Peyer's patch (tissue), 4 donors: ENCODE measurements around the gene FGF4. TPM values are rescaled to one million over a fixed set of nuclear protein-coding genes. Genes with fewer than 3 reads are reported as not detected.

Source experiments
- total RNA-seq, 4 donors: library from RNA; depleted of rRNA; stranded (reverse); fragments of >200 nt; gene quantifications; one replicate each; pipeline ENCODE4 v1.1.0, GENCODE V29; 2016

The FGF4 gene
- total RNA-seq, 4 donors from 2014 or later: not detected

Other genes with a start within 250 kb of the FGF4 start
- 10 to 100 TPM; 13.5 to 46.6 (median 40.0) TPM for gene CCND1, start 134.2 kb downstream of the FGF4 start, total RNA-seq
- gene LTO1, start 100.0 kb downstream of the FGF4 start, total RNA-seq: 10 to 100 TPM; 22.1 to 50.3 (median 36.6) TPM
- 1 to 10 TPM in 2 of 4 donors, not detected in 2; 3.2 to 4.9 TPM for gene FGF19, start 71.3 kb downstream of the FGF4 start, total RNA-seq
- gene FGF3, start 44.1 kb upstream of the FGF4 start, total RNA-seq: not detected